WI38 (cell line): Measurements from ENCODE around the gene IGSF21.

ENCODE experiments used
- H3K4me3 ChIP-seq: 2 replicates; pipeline ENCODE4 v1.5.1; 2011; ENCODE audit warnings: low read depth, mild to moderate bottlenecking, control low read depth, low read length
- CTCF ChIP-seq: IDR thresholded peaks from 2 replicates; pipeline ENCODE4 v1.5.1; 2012; ENCODE audit warnings: low read depth, mild to moderate bottlenecking, control low read depth, low read length

The IGSF21 gene

GRCh38 chr1:18217398-18218043, 109.9 kb downstream of the IGSF21 start:
- H3K4me3 ChIP-seq, result no peak overlapping the region
- TF ChIP-seq CTCF, result no peak

DNA sequence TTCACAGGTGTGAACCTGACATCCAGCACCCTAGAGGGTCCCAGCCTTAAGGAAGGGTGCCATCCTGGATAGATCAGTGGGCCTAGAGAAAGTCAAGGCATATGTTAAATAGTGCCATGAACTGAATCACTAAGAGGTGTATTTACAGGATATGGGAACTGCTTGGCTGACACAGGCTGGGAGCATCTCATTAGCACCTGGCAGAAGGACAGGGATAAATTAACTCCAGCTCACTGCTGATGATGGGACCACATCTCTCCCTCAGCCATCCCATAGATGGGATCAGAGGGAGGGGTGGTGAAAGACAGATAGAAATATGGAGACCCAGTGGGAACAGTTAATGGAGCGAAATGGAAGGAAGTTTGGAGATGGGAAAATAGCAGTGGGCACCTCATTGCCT, 122.0 kb downstream of the IGSF21 start:
- no peak for TF ChIP-seq CTCF
- H3K4me3 ChIP-seq, result no peak overlapping the region

GRCh38 chr1:18230321-18230720, 122.7 kb downstream of the IGSF21 start:
- no peak overlapping the region for H3K4me3 ChIP-seq
- no peak for TF ChIP-seq CTCF

DNA sequence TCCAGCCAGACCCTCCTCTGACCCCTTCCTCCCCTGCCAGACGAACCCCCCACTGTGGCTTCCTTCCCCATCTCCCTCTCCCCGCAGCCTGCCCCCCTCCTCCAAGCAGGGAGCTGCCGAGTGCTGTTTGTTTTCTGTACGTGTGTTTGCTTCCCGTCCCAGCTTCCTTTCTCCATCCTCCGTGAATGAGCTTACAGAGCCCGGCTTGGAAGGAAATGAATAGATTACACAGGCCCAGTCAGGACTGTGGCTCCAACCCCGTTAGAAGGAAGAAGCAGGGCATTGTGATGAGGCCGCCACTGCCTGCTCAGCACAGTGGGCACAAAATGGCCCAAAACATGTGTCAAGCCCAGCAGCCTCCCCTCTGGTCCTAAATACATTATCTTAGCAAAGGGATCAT, 123.2 kb downstream of the IGSF21 start:
- TF ChIP-seq CTCF, result no peak
- H3K4me3 ChIP-seq, result no peak overlapping the region

DNA sequence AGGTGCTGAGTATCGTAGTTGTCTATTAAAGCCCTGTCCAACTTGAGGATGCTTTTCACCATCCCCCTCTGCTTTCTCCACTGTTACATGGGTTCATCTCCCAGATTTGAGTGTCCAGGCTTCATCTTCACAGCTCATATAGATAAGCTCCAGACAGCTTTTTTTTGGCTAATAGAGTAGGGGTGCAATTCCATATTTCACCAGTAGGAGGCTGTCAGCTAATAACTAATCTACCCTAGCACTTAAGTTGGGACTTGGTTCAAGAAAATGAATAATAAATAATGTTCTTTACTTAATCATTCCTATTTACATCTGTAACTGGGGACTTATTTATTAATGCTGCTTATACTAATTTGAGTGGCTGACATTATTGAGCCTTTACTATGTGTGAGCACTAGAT, 124.5 kb downstream of the IGSF21 start:
- H3K4me3 ChIP-seq, result no peak overlapping the region
- 0 out of 2 replicates have a peak, but pooled peaks have one; percentile 10 for TF ChIP-seq CTCF

DNA sequence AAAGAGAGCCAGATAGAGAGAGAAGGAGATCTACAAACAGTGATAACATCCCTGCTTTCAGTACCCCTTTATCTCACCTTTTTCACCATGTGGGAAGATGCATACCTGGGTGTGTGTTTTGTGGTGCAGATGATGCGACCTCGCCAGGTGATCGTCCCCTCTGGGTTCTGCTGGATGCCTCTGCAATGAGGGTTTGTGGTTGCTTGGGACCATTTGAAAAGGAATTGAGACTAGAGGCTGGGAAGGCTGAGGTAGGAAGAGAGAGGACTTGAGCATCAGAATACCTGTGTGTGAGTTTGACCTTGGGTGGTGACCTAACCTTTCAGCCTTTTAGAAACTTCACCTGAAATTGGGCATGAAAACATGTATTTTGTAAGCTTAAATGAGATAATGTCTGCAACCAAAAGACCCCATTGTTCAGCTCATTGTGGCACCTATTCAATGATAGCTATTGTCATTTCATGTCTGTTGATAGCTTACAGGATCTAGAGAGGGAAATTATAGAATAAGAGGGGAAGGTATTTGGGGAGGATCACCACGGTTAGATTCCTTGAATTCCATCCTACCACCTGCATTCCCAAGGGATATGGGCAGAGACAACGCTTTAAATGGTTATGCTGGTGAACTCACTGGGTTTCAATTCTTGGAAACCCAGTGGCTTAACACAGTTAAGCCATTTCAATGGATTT, 125.7 kb downstream of the IGSF21 start:
- no peak overlapping the region for H3K4me3 ChIP-seq
- no peak for TF ChIP-seq CTCF

- TF ChIP-seq CTCF, result peak; percentile 34; the same call in 1 of the 2 replicates
- no peak overlapping the region for H3K4me3 ChIP-seq
Observed at GRCh38 chr1:18234790-18235242, 127.2 kb downstream of the IGSF21 start.
